22Rv1 (cell line): ENCODE results near the gene RRAD.
"Not testable (repeated sequence)": the region's sequence is repeated elsewhere in the genome, so short reads cannot be mapped to it uniquely, and the experiment has no call there.

Experiments
- H3K27ac ChIP-seq: fragments of 450-650 bp; 2 replicates; pipeline ENCODE4 v1.5.1; 2017
- ZFX ChIP-seq: fragments of 450-650 bp; IDR thresholded peaks from 2 replicates; pipeline ENCODE4 v1.6.1; 2017; ENCODE audit warnings: antibody characterized with exemption, borderline replicate concordance
- TF ChIP-seq, protein P1 (sequence below): fragments of 450-650 bp; IDR thresholded peaks from 2 replicates; pipeline ENCODE4 v1.5.1; 2017; ENCODE audit warnings: mild to moderate bottlenecking

RRAD gene

DNA sequence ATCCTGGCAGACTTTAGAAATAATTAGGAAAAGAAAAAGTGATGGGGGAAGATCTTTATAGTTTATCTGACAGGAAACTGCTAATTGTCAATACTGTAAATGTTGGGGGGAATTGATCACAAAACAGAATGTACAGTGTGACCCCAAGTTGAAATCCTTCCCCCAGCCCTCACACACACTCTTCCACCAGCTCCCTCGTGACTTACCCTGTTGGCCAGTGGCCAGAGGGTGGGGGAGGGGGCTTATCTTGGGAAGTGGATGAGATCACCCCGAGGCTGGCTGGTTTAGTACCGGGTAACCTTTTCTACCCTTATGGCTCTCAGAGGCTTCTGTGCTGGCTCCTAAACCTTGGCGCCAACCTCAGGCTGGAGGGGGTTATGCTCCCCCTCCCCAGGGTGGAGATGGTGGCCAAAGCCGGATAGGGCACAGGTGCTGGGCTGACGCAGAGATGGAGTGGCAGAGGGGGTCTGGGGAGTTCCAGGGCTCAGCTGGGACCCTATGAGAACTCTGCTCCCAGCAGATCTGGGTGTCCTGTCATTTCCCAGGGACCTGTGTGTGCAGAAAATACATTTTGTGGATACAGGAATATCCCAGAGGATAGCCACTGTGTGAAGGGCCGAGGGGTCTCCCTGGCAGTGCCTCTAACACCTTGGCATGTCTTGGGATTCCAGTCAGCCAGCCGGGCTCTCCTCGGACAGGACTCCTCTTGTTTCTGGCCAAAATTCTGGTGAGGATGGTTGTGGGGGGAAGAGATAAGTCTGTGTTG lies 25.2 kb downstream of the RRAD start:
- TF ChIP-seq, protein P1, sequence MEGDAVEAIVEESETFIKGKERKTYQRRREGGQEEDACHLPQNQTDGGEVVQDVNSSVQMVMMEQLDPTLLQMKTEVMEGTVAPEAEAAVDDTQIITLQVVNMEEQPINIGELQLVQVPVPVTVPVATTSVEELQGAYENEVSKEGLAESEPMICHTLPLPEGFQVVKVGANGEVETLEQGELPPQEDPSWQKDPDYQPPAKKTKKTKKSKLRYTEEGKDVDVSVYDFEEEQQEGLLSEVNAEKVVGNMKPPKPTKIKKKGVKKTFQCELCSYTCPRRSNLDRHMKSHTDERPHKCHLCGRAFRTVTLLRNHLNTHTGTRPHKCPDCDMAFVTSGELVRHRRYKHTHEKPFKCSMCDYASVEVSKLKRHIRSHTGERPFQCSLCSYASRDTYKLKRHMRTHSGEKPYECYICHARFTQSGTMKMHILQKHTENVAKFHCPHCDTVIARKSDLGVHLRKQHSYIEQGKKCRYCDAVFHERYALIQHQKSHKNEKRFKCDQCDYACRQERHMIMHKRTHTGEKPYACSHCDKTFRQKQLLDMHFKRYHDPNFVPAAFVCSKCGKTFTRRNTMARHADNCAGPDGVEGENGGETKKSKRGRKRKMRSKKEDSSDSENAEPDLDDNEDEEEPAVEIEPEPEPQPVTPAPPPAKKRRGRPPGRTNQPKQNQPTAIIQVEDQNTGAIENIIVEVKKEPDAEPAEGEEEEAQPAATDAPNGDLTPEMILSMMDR, result no peak
- TF ChIP-seq ZFX, result no peak
- H3K27ac ChIP-seq, result no peak overlapping the region

- TF ChIP-seq, protein P1, result no peak
- TF ChIP-seq ZFX, result no peak
- no peak overlapping the region for H3K27ac ChIP-seq
Observed at GRCh38 chr16:66899310-66899944, 25.9 kb downstream of the RRAD start.

- TF ChIP-seq, protein P1, result no peak
- no peak for TF ChIP-seq ZFX
Observed at GRCh38 chr16:66898933-66899309, 26.4 kb downstream of the RRAD start.

GRCh38 chr16:66898207-66898606 lies 27.1 kb downstream of the RRAD start:
- TF ChIP-seq, protein P1, result no peak
- TF ChIP-seq ZFX, result no peak
- H3K27ac ChIP-seq, result no peak overlapping the region

More at GRCh38 chr16:66898933-66899309, 26.4 kb downstream of the RRAD start:
- no peak overlapping the region for H3K27ac ChIP-seq

DNA sequence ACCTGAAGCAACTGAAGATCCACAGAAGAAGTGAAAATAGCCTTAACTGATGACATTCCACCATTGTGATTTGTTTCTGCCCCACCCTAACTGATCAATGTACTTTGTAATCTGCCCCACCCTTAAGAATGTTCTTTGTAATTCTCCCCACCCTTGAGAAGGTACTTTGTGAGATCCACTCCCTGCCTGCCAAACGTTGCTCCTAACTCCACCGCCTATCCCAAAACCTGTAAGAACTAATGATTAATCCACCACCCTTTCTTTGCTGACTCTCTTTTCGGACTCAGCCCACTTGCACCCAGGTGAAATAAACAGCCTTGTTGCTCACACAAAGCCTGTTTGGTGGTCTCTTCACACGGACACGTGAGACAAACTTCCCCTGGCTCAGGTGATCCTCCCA lies 28.7 kb downstream of the RRAD start:
- H3K27ac ChIP-seq, result not testable (repeated sequence)

DNA sequence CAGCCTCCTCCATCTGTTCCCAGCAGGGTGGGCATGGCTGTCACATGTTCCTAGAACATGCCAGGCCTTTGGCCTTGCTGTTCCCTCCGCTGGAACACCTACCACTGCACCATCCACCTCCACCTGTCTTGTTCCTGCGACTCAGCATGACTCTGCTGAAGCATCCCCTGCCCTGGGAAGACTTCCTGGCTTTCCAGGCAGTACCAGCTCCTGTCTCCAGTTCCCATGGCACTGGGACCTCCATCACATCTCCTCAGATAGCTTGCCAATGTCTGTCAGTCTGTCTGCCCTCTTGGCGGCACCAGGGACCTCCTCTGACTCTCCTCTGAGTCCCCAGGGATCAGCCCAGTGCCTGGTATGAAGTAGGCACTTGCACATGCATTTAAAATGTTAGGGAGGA lies 29.3 kb downstream of the RRAD start:
- no peak overlapping the region for H3K27ac ChIP-seq

GRCh38 chr16:66895689-66895979 lies 29.7 kb downstream of the RRAD start:
- TF ChIP-seq, protein P1, result no peak
- TF ChIP-seq ZFX, result no peak
- H3K27ac ChIP-seq, result no peak overlapping the region

More for the DNA sequence above, 29.3 kb downstream of the RRAD start:
- TF ChIP-seq, protein P1, result no peak
- no peak for TF ChIP-seq ZFX
